WTC11 (cell line): ENCODE results near the gene ADARB2.

ENCODE experiments used
- NR1H2 ChIP-seq: sonication (generic); formaldehyde crosslinking; IDR thresholded peaks from 2 replicates; pipeline ENCODE4 v1.9.0; 2021; ENCODE audit warnings: mild to moderate bottlenecking, moderate library complexity, missing genetic modification reagents
- TF ChIP-seq, protein P1 (sequence below): fragments of 200-600 bp; IDR thresholded peaks from 2 replicates; pipeline ENCODE4 v1.8.0; 2022; ENCODE audit warnings: antibody characterized with exemption
- TF ChIP-seq, protein P2 (sequence below): sonication (generic); formaldehyde crosslinking; IDR thresholded peaks from 2 replicates; pipeline ENCODE4 v1.8.1; 2023; ENCODE audit warnings: mild to moderate bottlenecking, moderate library complexity, missing genetic modification reagents

DNA sequence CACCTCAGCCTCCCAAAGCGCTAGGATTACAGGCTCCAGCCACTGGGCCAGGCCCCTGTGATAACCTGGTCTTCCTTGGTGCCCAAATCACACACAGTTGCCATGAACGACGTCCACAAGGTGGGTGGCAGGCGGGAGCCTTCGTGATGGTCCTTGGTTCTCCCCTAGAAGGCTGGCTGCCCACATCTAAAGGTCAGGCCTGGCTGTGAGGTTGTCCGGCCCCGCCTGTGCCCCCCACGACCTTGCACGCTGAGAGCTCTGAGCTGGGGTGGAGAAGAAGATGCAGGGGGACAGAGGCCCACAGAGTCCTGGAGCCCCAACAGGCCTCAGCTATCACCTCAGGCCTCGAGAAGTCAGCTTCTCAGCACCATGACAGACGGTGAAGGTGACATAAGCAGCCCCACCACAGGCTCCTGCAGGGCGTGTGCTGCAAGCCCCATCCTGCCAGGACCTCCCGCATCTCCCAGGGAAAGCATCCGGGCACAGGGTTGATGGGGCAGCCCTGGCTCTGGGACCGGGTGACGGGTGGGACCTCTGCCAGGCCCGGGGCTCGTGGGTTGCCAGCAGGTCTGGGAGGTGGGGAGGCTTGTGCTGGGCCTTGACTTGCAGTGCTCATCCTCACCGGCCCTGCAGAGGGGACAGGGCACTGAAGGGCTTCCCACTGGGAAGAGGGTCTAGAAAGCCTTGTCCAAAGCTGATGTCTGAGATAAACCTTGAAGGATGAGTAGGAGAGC, 463.8 kb downstream of the ADARB2 start:
- TF ChIP-seq, protein P1, sequence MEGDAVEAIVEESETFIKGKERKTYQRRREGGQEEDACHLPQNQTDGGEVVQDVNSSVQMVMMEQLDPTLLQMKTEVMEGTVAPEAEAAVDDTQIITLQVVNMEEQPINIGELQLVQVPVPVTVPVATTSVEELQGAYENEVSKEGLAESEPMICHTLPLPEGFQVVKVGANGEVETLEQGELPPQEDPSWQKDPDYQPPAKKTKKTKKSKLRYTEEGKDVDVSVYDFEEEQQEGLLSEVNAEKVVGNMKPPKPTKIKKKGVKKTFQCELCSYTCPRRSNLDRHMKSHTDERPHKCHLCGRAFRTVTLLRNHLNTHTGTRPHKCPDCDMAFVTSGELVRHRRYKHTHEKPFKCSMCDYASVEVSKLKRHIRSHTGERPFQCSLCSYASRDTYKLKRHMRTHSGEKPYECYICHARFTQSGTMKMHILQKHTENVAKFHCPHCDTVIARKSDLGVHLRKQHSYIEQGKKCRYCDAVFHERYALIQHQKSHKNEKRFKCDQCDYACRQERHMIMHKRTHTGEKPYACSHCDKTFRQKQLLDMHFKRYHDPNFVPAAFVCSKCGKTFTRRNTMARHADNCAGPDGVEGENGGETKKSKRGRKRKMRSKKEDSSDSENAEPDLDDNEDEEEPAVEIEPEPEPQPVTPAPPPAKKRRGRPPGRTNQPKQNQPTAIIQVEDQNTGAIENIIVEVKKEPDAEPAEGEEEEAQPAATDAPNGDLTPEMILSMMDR = no peak
- TF ChIP-seq NR1H2 (CRISPR knock-in tag) = no peak
- TF ChIP-seq, protein P2, sequence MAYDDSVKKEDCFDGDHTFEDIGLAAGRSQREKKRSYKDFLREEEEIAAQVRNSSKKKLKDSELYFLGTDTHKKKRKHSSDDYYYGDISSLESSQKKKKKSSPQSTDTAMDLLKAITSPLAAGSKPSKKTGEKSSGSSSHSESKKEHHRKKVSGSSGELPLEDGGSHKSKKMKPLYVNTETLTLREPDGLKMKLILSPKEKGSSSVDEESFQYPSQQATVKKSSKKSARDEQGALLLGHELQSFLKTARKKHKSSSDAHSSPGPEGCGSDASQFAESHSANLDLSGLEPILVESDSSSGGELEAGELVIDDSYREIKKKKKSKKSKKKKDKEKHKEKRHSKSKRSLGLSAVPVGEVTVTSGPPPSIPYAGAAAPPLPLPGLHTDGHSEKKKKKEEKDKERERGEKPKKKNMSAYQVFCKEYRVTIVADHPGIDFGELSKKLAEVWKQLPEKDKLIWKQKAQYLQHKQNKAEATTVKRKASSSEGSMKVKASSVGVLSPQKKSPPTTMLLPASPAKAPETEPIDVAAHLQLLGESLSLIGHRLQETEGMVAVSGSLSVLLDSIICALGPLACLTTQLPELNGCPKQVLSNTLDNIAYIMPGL = no peak
